Astrocyte of the spinal cord (primary cell): ENCODE measurements around the gene LBP.
A peak's percentile ranks its signal among the peaks of the same experiment; 100 is the strongest.

Experiments used
- DNase-seq: peaks from one replicate; pipeline ENCODE4 v3.0.0; 2011; ENCODE audit warnings: low read depth, low spot score
- H3K4me3 ChIP-seq: 2 replicates; pipeline ENCODE4 v1.5.1; 2011; ENCODE audit warnings: low read depth, mild to moderate bottlenecking, low read length, moderate library complexity
- in situ Hi-C: cut with HindIII; loops from 2 replicates; pipeline ENCODE4 v1.10.0; 2017; ENCODE audit warnings: low sequenced_read_pairs
- TF ChIP-seq, protein P1 (sequence below): IDR thresholded peaks from 2 replicates; pipeline ENCODE4 v1.5.1; 2012; ENCODE audit warnings: low read depth, mild to moderate bottlenecking, low read length, inconsistent platforms

The LBP gene

DNA sequence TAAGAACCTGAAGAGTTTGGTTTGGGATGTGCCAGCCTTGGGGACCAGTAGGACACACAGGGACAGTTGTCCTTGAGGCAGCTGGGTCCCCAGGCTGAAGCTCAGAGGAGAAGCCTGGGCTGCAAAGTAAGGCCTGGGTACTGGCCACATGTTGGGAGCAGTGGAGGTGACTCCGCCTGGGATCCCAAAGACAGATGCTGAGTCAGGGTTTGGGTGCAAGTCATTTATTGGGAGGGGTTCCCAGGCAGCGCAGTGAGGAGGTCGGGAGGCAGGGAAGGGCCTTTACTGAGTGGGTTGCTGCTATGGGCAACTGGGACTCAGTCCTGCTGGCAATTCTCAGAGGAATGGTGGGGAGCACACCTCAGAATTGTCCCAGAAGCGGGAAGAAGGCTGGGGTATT lies 29.9 kb upstream of the LBP start:
- in situ Hi-C loops, result no loop called here
- no peak for DNase-seq
- TF ChIP-seq, protein P1, sequence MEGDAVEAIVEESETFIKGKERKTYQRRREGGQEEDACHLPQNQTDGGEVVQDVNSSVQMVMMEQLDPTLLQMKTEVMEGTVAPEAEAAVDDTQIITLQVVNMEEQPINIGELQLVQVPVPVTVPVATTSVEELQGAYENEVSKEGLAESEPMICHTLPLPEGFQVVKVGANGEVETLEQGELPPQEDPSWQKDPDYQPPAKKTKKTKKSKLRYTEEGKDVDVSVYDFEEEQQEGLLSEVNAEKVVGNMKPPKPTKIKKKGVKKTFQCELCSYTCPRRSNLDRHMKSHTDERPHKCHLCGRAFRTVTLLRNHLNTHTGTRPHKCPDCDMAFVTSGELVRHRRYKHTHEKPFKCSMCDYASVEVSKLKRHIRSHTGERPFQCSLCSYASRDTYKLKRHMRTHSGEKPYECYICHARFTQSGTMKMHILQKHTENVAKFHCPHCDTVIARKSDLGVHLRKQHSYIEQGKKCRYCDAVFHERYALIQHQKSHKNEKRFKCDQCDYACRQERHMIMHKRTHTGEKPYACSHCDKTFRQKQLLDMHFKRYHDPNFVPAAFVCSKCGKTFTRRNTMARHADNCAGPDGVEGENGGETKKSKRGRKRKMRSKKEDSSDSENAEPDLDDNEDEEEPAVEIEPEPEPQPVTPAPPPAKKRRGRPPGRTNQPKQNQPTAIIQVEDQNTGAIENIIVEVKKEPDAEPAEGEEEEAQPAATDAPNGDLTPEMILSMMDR, result no peak

DNA sequence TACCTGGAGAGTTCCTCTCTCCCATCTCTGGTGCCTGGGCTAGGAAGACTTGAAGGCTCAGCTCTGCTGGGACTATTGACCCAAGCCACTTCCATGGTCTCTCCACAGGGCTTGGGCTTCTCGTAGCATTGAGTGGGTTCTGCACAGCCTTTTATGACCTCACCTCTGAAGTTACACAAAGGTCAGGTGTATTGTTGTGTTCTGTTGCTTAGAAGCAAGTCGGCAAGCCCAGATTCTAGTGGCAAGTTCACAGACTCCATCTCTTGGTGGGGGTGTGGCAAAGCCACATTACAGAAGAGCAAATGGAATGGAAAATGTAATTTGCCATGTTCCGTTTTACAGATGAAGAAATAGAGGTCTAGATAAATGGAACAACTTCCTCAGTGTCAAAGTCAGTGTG lies 28.9 kb upstream of the LBP start:
- in situ Hi-C loops, result no loop called here
- H3K4me3 ChIP-seq, result no peak overlapping the region
- TF ChIP-seq, protein P1, result no peak
- no peak for DNase-seq

More for the DNA sequence above, 29.9 kb upstream of the LBP start:
- no peak overlapping the region for H3K4me3 ChIP-seq

DNA sequence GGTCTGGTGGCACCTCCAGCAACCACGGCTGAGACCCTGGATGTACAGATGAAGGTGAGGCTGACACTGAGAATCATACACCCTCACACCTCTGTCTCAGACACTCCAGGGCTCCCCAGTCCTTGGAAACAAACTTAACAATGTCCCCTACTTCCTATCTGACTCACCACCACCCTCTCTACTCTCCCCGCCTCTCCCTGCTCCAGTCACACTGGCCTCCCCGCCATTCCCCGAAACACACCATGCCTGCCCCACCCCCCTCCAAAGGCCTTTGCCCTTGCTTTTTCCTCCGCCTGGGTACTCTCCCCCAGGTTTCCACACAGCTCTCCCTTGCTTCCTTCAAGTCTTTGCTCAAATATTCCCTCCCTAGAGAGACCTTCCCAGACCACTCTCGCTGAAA lies 26.1 kb upstream of the LBP start:
- no peak for DNase-seq
- TF ChIP-seq, protein P1, result no peak
- in situ Hi-C loops, result no loop called here
- H3K4me3 ChIP-seq, result no peak overlapping the region

DNA sequence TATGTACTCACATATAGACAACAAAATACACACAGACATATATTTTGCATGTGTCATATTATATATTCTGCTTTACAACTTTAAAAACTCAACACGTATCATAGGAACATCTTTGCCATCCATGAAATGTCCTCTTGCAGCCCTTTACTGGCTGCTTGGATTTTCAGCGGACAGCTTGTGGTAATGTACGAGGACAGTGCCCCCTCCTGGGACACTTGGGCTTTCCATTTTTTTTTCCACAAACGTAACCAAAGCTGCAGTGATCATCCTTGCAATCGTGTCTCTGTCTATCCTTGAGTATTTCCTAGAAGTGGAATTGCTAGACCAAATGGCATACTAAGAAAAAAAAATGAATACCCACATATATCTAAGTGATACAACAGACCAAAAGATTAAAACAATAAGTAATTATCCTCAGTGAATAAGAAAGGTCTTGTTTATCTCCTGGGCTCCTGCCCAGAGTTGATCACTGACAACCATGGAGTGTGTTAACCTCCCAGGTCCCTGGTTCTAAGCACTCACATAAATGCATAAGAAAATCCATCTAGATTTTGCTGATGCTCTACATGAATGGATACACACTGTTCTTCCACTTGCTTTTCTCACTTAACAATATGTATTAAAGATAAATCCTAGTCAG lies 24.2 kb upstream of the LBP start:
- H3K4me3 ChIP-seq, result no peak overlapping the region
- peak; percentile 77 for DNase-seq
- in situ Hi-C loops, result no loop called here
- TF ChIP-seq, protein P1, result peak; percentile 77

DNA sequence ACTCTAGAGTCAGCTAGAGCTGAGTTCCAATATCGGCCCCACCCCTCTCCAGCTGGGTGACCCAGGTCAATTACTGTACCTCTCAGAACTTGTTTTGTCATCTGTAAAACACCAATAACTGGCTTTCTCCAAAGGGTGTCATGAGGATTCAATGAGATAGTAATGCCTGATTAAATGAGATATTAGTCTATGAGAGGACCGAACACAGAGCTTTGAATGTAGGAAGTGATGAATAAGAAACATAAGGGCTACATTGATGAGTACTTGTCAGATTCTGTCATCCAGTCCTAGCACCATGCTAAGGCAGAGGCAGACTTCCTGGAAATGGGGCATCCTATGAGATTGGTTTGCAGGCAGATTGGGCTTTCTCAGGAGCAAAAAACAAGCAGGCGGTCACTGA lies 22.1 kb upstream of the LBP start:
- in situ Hi-C loops, result no loop called here
- no peak for DNase-seq
- TF ChIP-seq, protein P1, result no peak
- no peak overlapping the region for H3K4me3 ChIP-seq

DNA sequence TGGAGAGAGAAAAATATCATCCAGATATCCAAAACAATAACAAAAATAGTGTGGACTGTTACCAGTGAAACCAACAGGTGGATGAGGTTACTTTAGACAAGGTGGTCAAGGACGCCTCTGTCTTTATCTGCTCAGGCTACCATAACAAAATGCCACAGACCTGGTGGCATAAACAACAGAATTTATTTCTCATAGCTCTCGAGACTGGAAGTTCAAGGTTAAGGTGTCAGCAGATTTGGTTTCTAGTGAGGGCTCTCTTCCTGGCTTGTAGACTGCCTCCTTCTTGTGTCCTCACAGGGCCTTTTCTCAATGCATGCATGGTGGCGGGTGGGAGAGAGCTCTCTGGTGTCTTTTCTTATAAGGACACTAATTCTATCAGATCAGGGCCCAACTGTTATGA lies 21.1 kb upstream of the LBP start:
- no peak overlapping the region for H3K4me3 ChIP-seq
- DNase-seq, result no peak
- in situ Hi-C loops, result no loop called here
- TF ChIP-seq, protein P1, result no peak

DNA sequence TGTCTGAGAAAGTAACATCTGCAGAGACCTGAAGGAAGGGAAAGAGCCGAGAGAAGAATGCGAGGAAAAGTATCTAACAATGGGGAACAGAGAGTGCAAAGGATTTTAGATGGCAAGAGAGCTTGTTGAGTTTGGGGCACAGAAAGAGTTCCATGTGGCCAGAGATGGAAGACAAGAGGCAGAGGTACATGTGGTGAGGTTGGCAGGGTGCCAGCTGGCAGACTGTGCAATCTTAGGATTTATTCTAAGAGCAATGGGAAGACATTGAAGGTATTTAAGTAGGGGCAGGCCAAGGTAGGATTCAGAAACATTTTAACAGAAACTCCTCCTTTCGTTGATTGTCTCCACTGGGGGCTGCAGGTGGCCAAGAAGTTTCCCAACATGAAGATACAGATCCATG lies 20.4 kb upstream of the LBP start:
- no peak for DNase-seq
- TF ChIP-seq, protein P1, result no peak
- in situ Hi-C loops, result no loop called here
- no peak overlapping the region for H3K4me3 ChIP-seq
